B cell (primary cell): Measurements from ENCODE around the gene KRT33B. TPM values are rescaled to one million over a fixed set of nuclear protein-coding genes. Genes with fewer than 3 reads are reported as not detected.
"Not testable (repeated sequence)": the region's sequence is repeated elsewhere in the genome, so short reads cannot be mapped to it uniquely, and the experiment has no call there.

Experiments
- ATAC-seq: fragments of 200-7000 bp; cut with Tn5 transposase; one replicate; pipeline ENCODE4 v1.10.0; 2021; ENCODE audit warnings: low read depth, mild to moderate bottlenecking, moderate number of reproducible peaks, moderate library complexity
- CTCF ChIA-PET: fragments of 350-600 bp; sonication (Branson Sonifier 250); formaldehyde crosslinking; loops from one replicate; lab custom pipeline; 2021; ENCODE audit warnings: antibody characterized with exemption, inconsistent platforms; lab: Charles Lee
- POLR2A ChIA-PET: fragments of 350-600 bp; sonication (Branson Sonifier 250); formaldehyde crosslinking; loops from one replicate; lab custom pipeline; 2021; ENCODE audit warnings: antibody characterized with exemption; lab: Charles Lee
- DNase-seq: peaks from one replicate; pipeline ENCODE4 v3.0.0; 2013
- H2AFZ ChIP-seq: 2 replicates; pipeline ENCODE4 v1.6.1; 2012; ENCODE audit warnings: mild to moderate bottlenecking, low read depth, low read length; ENCODE audit not compliant: insufficient read depth, poor library complexity, severe bottlenecking
- H3K27ac ChIP-seq, 2 donors: 1 replicate in 1 of 2; 2 replicates in 1 of 2; pipeline ENCODE4 v1.5.1; 2012 to 2013; ENCODE audit warnings: low read length in 2 of 2, mild to moderate bottlenecking in 2 of 2, moderate library complexity in 1 of 2
- H3K27me3 ChIP-seq, 4 experiments: fragments of 200-600 bp in 1 of 4; sonication (generic) in 1 of 4; replicated peaks in 1 of 4; 1 replicate in 2 of 4; 2 replicates in 2 of 4; pipeline versions ENCODE4 v1.6.1 to v1.7.0; 2013 to 2016; ENCODE audit warnings: low read length in 3 of 4, mild to moderate bottlenecking in 2 of 4, mixed read lengths in 1 of 4, moderate library complexity in 1 of 4; ENCODE audit not compliant: insufficient read depth in 4 of 4, control insufficient read depth in 3 of 4; ENCODE audit errors: control extremely low read depth in 1 of 4
- H3K36me3 ChIP-seq, 2 experiments: replicated peaks in 1 of 2; 1 replicate in 1 of 2; 2 replicates in 1 of 2; pipeline versions ENCODE4 v1.6.1 to v1.7.1; 2013; ENCODE audit warnings: low read length in 1 of 2; ENCODE audit not compliant: insufficient read depth in 2 of 2, control insufficient read depth in 1 of 2; ENCODE audit errors: control extremely low read depth in 1 of 2, extremely low read depth in 1 of 2
- H3K4me1 ChIP-seq, 2 donors: fragments of 200-600 bp in 1 of 2; sonication (generic) in 1 of 2; 1 replicate in 1 of 2; 2 replicates in 1 of 2; pipeline versions ENCODE4 v1.5.1 to v1.6.1; 2013 to 2017; ENCODE audit warnings: low read length in 2 of 2; ENCODE audit not compliant: control insufficient read depth in 2 of 2, insufficient read depth in 2 of 2
- H3K4me2 ChIP-seq: replicated peaks from 2 replicates; pipeline ENCODE3; 2012; ENCODE audit warnings: mild to moderate bottlenecking, low read depth, low read length; ENCODE audit not compliant: poor library complexity, severe bottlenecking
- H3K4me3 ChIP-seq, 5 experiments: fragments of 200-600 bp in 1 of 5; sonication (generic) in 1 of 5; 1 replicate in 3 of 5; 2 replicates in 2 of 5; pipeline versions ENCODE4 v1.5.1 to v1.7.0; 2011 to 2016; ENCODE audit warnings: low read length in 4 of 5, mild to moderate bottlenecking in 4 of 5, low read depth in 2 of 5, control low read depth in 1 of 5, moderate library complexity in 1 of 5; ENCODE audit not compliant: insufficient read depth in 1 of 5; ENCODE audit errors: control extremely low read depth in 1 of 5, extremely low read depth in 1 of 5
- H3K79me2 ChIP-seq: fragments of 200-600 bp; sonication (generic); one replicate; pipeline ENCODE4 v1.6.0; 2016; ENCODE audit warnings: low read length; ENCODE audit not compliant: control insufficient read depth, insufficient read depth
- H3K9ac ChIP-seq: fragments of 200-600 bp; sonication (generic); 2 replicates; pipeline ENCODE4 v1.6.1; 2017; ENCODE audit warnings: mild to moderate bottlenecking, low read length, moderate library complexity
- H3K9me3 ChIP-seq, 3 donors: one replicate each; pipeline versions ENCODE4 v1.6.1 to v1.7.1; 2013; ENCODE audit warnings: low read length in 2 of 3; ENCODE audit not compliant: control insufficient read depth in 2 of 3, insufficient read depth in 1 of 3; ENCODE audit errors: control extremely low read depth in 1 of 3
- H4K20me1 ChIP-seq: 2 replicates; pipeline ENCODE4 v1.6.0; 2012; ENCODE audit warnings: mild to moderate bottlenecking, low read length; ENCODE audit not compliant: insufficient read depth, control insufficient read depth, poor library complexity, severe bottlenecking
- H3K27ac Mint-ChIP-seq: one replicate; pipeline ENCODE4 v1.8.0; 2021; ENCODE audit warnings: mixed read lengths
- H3K27me3 Mint-ChIP-seq: one replicate; pipeline ENCODE4 v1.8.0; 2021; ENCODE audit warnings: mixed read lengths
- H3K4me1 Mint-ChIP-seq: one replicate; pipeline ENCODE4 v1.8.0; 2021; ENCODE audit warnings: mixed read lengths
- H3K4me3 Mint-ChIP-seq: one replicate; pipeline ENCODE4 v1.8.0; 2021; ENCODE audit warnings: mixed read lengths
- H3K9me3 Mint-ChIP-seq: one replicate; pipeline ENCODE4 v1.8.0; 2022; ENCODE audit warnings: mixed read lengths; ENCODE audit not compliant: insufficient read depth
- CTCF ChIP-seq: fragments of 200-600 bp; IDR thresholded peaks from one replicate; pipeline ENCODE4 v1.8.0; 2022; ENCODE audit warnings: antibody characterized with exemption, mild to moderate bottlenecking
- EZH2 ChIP-seq: IDR thresholded peaks from 2 replicates; pipeline ENCODE4 v1.6.1; 2012; ENCODE audit warnings: borderline replicate concordance, low read depth, mild to moderate bottlenecking, moderate library complexity, low read length; ENCODE audit not compliant: insufficient read depth, poor library complexity, severe bottlenecking
- WGBS: methylation state at CpG from one replicate; pipeline ENCODE4 v1.1.5; 2013; ENCODE audit warnings: missing lambda C conversion rate; ENCODE audit not compliant: insufficient coverage; 5-methylcytosine and 5-hydroxymethylcytosine counted together
- intact Hi-C: fragments of 100-400 bp; cut with micrococcal nuclease; formaldehyde crosslinking; loops from one replicate; pipeline ENCODE4 v1.10.0; 2022
- polyA plus RNA-seq: library from polyadenylated mRNA; depleted of rRNA; stranded (reverse); fragments of >200 nt; gene quantifications from 2 replicates; pipeline ENCODE4 v1.2.3, GENCODE V29; 2012
- total RNA-seq, 2 donors: library from RNA; stranded (reverse); fragments of 120-200 nt in 1 of 2; gene quantifications; 1 replicate in 1 of 2; 2 replicates in 1 of 2; pipeline versions ENCODE4 v1.2.3 to v1.2.4, GENCODE V29; 2013 to 2022

Gene KRT33B
- total and polyA plus RNA-seq, 2 donors (not counting 1 experiment from before 2014, with no cell fraction given), result not detected

DNA sequence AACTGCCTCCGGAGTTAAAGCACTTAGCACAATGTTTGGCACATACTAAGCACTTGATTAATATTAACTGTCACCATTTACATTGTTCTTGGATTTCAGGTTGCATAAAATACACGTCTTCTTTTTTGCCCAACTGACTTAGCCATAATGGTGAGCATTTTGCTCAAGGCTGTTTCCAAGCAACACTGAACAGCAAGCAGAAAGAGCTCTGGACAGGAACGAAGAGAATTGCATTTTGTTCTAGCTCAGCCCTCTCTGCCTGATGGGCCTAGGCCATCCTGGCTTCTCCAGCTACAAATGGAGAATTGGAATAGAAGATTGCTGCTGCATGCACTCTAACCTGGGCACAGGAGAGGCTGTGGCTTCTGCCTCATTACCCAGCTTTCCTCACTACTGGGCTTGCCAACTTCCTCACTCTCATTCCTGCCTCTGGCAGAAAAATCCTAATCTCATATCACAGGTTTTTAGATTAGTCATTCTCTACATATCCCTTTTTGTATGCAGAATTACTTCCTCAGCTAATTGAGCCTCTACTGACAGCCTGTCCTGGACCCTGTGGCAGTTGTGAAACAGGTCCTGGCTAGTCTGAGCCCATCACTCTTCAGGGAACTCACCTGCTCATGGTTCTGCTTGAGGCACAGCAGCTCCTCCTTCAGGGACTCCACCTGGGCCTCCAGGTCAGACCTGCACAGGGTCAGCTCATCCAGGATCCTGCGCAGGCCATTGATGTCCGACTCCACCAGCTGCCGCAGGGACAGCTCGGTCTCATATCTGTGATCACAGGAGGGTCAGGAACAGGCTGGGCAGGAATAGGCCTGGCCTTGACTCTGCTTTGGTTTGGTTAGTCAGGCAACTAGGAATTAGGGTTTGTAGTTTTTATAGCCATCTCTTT lies 21.5 kb downstream of the KRT33B start:
- CTCF ChIA-PET, result no interaction called here
- WGBS, result 95% methylated on average over 7 of the region's 7 CpGs
- no peak overlapping the region for H3K27ac Mint-ChIP-seq

DNA sequence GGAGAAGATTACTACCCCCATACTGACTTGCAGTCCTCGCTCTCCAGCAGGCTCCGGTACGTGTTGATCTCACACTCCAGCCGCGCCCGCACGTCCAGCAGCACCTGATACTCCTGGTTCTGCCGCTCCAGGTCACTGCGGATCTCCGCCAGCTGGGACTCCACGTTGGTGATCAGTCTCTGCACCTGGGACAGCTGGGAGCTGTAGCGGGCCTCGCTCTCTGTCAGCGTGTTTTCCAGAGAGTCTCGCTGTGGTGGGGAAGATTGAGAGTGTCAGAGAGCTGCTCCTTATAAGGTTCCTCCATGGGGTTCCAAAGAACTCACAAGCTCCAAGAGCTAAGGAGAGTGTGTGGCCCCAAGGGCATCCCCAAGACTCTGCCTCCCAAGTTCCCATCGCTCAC lies 23.2 kb downstream of the KRT33B start:
- H3K27me3 Mint-ChIP-seq, result peaks cover 15% of the 10 kb centered on the region
- H3K4me1 Mint-ChIP-seq, H3K4me3 ChIP-seq, H3K9me3 ChIP-seq, H3K4me1 ChIP-seq, CTCF ChIA-PET, POLR2A ChIA-PET, H3K9ac ChIP-seq, H4K20me1 ChIP-seq, ATAC-seq, H3K27ac Mint-ChIP-seq, H3K36me3 ChIP-seq, H3K27me3 ChIP-seq, DNase-seq, H3K4me2 ChIP-seq, H3K9me3 Mint-ChIP-seq, H3K4me3 Mint-ChIP-seq, H3K79me2 ChIP-seq, H2AFZ ChIP-seq, H3K27ac ChIP-seq, intact Hi-C loops: not testable (repeated sequence)
- WGBS, result 94% methylated on average over 12 of the region's 16 CpGs

More for the DNA sequence above, 21.5 kb downstream of the KRT33B start:
- Histone ChIP-seq H3K9me3 (no peaks in the 10 kb centered on the region), H3K27ac (no peak overlapping the region), H3K4me1 (no peaks in the 10 kb centered on the region), H3K4me3 (no peak overlapping the region), H3K9ac (no peak overlapping the region), H4K20me1 (no peaks in the 10 kb centered on the region), H3K4me2 (no peak overlapping the region), H2AFZ (no peak overlapping the region), H3K79me2 (no peaks in the 10 kb centered on the region), H3K36me3 (no peaks in the 10 kb centered on the region), H3K27me3 (peaks cover 0 to 10% (median 0%) of the 10 kb centered on the region in 4 experiments)
- H3K4me3 Mint-ChIP-seq, result no peak overlapping the region
- ATAC-seq, result no peak
- POLR2A ChIA-PET, result no interaction called here
- peaks cover 24% of the 10 kb centered on the region for H3K27me3 Mint-ChIP-seq
- TF ChIP-seq EZH2, result no peak
- TF ChIP-seq CTCF, result no peak
- intact Hi-C loops, result no loop called here
- no peaks in the 10 kb centered on the region for H3K4me1 Mint-ChIP-seq
- DNase-seq, result no peak
- H3K9me3 Mint-ChIP-seq, result peaks cover 2% of the 10 kb centered on the region
